GM12875 (cell line): ENCODE measurements around the gene CARD19.
A peak's percentile ranks its signal among the peaks of the same experiment; 100 is the strongest.

Source experiments
- H3K4me3 ChIP-seq: one replicate; pipeline ENCODE4 v1.5.1; 2011; ENCODE audit warnings: low read depth, low read length, control low read depth
- CTCF ChIP-seq: IDR thresholded peaks from 2 replicates; pipeline ENCODE4 v1.5.1; 2011; ENCODE audit warnings: low read depth, mild to moderate bottlenecking, control low read depth, inconsistent platforms, low read length, moderate library complexity, borderline replicate concordance; ENCODE audit not compliant: insufficient read depth

The CARD19 gene

GRCh38 chr9:93151097-93151784 lies 55.2 kb downstream of the CARD19 start:
- H3K4me3 ChIP-seq, result no peak overlapping the region
- TF ChIP-seq CTCF, result no peak

DNA sequence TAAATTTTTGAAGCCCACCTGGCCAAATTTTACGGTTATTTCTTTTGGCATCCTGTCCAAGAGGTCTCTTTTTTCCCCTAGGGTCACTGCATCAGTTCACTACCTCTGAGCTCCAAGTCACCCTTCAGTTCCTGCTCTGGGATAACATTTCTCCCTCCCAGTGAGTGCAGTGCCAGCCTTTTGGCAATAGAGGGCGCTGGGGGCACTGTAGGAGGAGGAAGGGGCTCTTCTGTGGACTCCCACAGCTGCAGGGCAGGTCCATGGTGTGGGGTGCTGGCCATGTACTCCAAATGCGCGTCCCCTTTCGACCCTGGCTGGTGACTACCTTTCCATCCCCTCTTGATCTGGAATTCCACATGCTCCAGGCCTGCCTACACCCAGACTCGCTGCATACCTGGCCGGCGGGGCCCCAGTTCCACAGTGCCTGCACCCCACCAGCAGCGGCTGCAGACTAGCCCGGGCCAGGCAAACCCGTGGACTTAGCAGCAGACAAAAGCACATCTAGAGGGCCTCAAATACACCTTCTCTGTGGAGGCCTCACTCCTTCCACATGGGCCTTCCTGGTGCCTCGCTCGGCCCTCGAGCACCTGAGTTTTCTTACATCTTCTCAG lies 58.4 kb downstream of the CARD19 start:
- H3K4me3 ChIP-seq, result no peak overlapping the region
- TF ChIP-seq CTCF, result peak; percentile 61

- TF ChIP-seq CTCF, result no peak
Observed at GRCh38 chr9:93155716-93156474, 59.9 kb downstream of the CARD19 start.

DNA sequence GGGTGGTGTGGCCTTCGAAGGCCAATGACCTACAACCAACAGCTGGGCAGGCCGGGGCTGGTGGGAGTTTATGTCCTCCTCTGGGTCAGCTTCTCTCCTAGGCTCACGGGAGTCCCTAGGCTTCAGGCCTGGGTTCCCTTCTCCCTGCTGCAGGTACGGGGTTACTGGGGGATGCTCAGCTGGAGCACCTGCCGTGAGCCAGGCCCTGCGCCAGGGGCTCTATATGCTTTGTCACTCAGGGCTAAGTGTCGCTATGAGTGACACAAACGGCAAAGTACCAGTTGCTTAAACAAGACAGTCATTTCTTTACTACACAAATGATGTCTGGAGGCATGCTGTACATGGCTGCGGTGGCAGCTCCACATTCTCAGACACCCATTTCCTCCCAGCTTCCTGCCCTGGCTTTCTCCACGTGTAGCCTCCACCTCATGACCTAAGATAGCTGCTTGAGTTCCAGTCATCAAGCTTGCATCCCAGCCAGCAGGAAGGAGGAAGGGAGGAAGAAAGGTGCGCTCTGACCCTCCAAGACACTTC lies 60.5 kb downstream of the CARD19 start:
- no peak for TF ChIP-seq CTCF
- no peak overlapping the region for H3K4me3 ChIP-seq

More at GRCh38 chr9:93155716-93156474, 59.9 kb downstream of the CARD19 start:
- H3K4me3 ChIP-seq, result no peak overlapping the region

GRCh38 chr9:93159601-93160471 lies 63.8 kb downstream of the CARD19 start:
- no peak overlapping the region for H3K4me3 ChIP-seq
- TF ChIP-seq CTCF, result peak; percentile 98

DNA sequence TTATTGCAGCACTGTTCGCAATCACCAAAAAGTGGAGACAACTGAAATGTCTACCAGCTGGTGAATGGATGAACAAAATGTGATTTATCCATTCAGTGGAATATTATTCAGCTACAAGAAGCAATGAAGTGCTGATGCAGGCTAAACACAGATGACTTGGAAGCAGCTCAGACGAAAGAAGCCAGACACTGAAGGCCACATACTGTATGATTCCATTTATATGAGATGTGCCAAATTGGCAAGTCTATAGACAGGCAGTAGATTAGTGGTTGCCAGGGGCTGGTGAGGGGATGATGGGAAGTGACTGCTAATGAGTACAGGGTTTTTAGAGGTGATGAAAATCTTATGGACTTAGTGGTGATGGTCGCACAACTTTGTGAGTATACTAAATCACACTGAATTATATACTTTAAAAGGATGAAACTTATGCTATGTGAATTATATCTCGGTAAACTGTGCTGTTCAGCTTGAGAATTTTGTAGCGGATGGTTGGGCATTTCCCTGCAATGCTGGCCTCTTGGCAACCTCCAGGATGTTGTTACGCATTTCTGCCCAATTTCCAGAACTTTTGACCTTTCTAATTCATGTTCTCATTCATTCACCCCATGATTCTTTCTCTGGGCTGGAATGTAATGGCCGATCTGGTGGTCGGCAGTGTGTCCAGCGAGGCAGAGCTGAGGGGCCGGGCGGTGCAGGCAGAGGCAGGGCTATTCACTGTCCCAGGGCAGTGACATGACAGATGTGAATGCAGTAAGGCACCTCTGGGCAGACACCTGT lies 66.0 kb downstream of the CARD19 start:
- H3K4me3 ChIP-seq, result no peak overlapping the region
- no peak for TF ChIP-seq CTCF
